ENCODE measurements around the gene MPV17L2. TPM values are rescaled to one million over a fixed set of nuclear protein-coding genes. Genes with fewer than 3 reads are reported as not detected.

MPV17L2 gene
- total RNA-seq, 1 experiment from 2014 or later = 11.2 TPM

DNA sequence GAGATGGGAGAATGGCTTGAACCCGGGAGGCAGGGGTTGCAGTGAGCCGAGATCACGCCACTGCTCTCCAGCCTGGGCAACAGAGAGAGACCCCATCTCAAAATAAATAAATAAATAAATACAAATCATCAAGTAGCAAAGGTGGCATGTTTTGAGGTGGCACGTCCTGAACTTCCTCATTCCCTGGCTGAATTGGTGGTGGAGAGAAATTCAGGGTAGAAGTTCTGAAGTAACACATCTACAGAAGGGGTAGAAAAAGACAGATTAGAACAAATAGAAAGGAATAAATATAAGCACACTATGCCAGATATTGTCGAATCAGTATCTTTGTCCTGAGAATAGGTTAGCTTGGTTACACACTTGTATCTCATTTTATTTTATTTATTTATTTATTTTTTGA, 13.1 kb upstream of the MPV17L2 start:
- Histone ChIP-seq H2AFZ (no peak overlapping the region), H3K36me3 (ENCODE audit: low read depth) (no peaks in the 10 kb centered on the region), H3K4me3 (no peak overlapping the region), H3F3A (ENCODE audit: insufficient read depth, low read depth) (peaks cover 27% of the 10 kb centered on the region), H3K27ac (no peak overlapping the region), H3K9me2 (ENCODE audit: insufficient read depth) (no peaks in the 10 kb centered on the region), H3K27me3 (ENCODE audit: insufficient read depth, low read depth) (no peaks in the 10 kb centered on the region), H3K79me2 (ENCODE audit: low read depth) (no peaks in the 10 kb centered on the region), H3K4me1 (replicated peaks; ENCODE audit: insufficient read depth) (peaks cover 5% of the 10 kb centered on the region), H4K20me1 (ENCODE audit: insufficient read depth) (no peaks in the 10 kb centered on the region), H3K4me2 (no peak overlapping the region), H3K9me3 (ENCODE audit: insufficient read depth, low read depth) (no peaks in the 10 kb centered on the region)
- ChIA-PET CTCF (no interaction called here), POLR2A (ENCODE audit: unreplicated experiment) (no interaction called here)
- intact Hi-C loops (cut with micrococcal nuclease; ENCODE audit: unreplicated experiment) = no loop called here
- TF ChIP-seq, protein P1, sequence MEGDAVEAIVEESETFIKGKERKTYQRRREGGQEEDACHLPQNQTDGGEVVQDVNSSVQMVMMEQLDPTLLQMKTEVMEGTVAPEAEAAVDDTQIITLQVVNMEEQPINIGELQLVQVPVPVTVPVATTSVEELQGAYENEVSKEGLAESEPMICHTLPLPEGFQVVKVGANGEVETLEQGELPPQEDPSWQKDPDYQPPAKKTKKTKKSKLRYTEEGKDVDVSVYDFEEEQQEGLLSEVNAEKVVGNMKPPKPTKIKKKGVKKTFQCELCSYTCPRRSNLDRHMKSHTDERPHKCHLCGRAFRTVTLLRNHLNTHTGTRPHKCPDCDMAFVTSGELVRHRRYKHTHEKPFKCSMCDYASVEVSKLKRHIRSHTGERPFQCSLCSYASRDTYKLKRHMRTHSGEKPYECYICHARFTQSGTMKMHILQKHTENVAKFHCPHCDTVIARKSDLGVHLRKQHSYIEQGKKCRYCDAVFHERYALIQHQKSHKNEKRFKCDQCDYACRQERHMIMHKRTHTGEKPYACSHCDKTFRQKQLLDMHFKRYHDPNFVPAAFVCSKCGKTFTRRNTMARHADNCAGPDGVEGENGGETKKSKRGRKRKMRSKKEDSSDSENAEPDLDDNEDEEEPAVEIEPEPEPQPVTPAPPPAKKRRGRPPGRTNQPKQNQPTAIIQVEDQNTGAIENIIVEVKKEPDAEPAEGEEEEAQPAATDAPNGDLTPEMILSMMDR (conservative IDR thresholded peaks at IDR 0.05) = no peak
- no peak for TF ChIP-seq EZH2 (IDR thresholded peaks at IDR 0.05; ENCODE audit: low read depth)
- no peak for DNase-seq
- BruUV-seq (replicated peaks) = no TSS peak

DNA sequence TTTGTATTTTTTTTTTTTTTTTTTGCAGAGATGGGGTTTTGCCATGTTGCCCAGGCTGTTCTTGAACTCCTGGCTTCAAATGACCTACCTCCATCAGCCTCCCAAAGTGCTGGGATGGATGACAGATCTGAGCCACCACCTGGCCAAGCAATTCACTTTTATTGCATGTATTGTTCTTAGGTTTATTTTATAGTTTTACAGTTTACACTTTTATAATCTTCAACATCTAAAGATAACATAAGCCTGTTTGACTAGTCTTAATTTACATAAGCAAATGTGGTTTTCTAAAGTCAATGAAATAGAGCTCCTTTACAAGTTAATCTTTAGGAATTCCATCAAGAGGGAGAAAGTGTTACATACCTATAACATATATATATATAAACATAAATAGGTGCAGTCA, 9.5 kb upstream of the MPV17L2 start:
- POLR2A ChIA-PET (ENCODE audit: unreplicated experiment) = no interaction called here
- peaks cover 31% of the 10 kb centered on the region for H3F3A ChIP-seq (ENCODE audit: insufficient read depth, low read depth)
- no TSS peak for BruUV-seq (replicated peaks)
- H3K9me2 ChIP-seq (ENCODE audit: insufficient read depth) = no peaks in the 10 kb centered on the region
- H3K4me3 ChIP-seq = no peak overlapping the region
- H3K4me2 ChIP-seq = no peak overlapping the region
- H3K9me3 ChIP-seq (ENCODE audit: insufficient read depth, low read depth) = no peaks in the 10 kb centered on the region
- DNase-seq = peak in 1 of 2 experiments; percentile 50
- H3K27ac ChIP-seq = no peak overlapping the region
- H3K4me1 ChIP-seq (replicated peaks; ENCODE audit: insufficient read depth) = no peaks in the 10 kb centered on the region
- TF ChIP-seq, protein P1 (conservative IDR thresholded peaks at IDR 0.05) = no peak
- TF ChIP-seq EZH2 (IDR thresholded peaks at IDR 0.05; ENCODE audit: low read depth) = no peak
- no peaks in the 10 kb centered on the region for H4K20me1 ChIP-seq (ENCODE audit: insufficient read depth)
- no peaks in the 10 kb centered on the region for H3K27me3 ChIP-seq (ENCODE audit: insufficient read depth, low read depth)
- no peaks in the 10 kb centered on the region for H3K79me2 ChIP-seq (ENCODE audit: low read depth)
- intact Hi-C loops (cut with micrococcal nuclease; ENCODE audit: unreplicated experiment) = no loop called here
- CTCF ChIA-PET = interaction anchor here (0.5 to 0.6 kb wide), 2 partner anchors 20 to 36 kb away, joined by 3 to 5 read pairs; partner anchors contain the start of gene RAB3A
- no peaks in the 10 kb centered on the region for H3K36me3 ChIP-seq (ENCODE audit: low read depth)
- no peak overlapping the region for H2AFZ ChIP-seq

DNA sequence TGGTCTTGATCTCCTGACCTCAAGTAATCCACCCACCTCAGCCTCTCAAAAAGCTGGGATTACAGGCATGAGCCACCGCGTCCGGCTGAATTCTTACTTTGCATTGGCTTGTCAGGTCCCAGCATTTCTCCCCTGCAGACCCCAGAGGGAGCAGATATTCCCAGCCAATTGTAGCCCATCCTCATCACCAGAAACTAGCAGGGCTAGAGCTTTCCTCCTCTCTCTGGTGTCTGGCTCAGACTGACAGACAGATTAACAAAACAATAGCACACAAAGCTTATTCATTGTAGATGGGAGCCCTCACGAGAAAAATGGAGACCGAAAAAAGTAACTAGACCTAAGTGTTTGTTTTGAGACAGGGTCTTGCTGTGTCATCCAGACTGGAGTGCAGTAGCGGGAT, 7.5 kb upstream of the MPV17L2 start:
- Histone ChIP-seq H3K4me2 (no peak overlapping the region), H4K20me1 (ENCODE audit: insufficient read depth) (no peaks in the 10 kb centered on the region), H3K4me1 (replicated peaks; ENCODE audit: insufficient read depth) (no peaks in the 10 kb centered on the region), H3K36me3 (ENCODE audit: low read depth) (no peaks in the 10 kb centered on the region), H3K9me2 (ENCODE audit: insufficient read depth) (no peaks in the 10 kb centered on the region), H3K27ac (no peak overlapping the region), H3K79me2 (ENCODE audit: low read depth) (no peaks in the 10 kb centered on the region), H3K27me3 (ENCODE audit: insufficient read depth, low read depth) (no peaks in the 10 kb centered on the region), H3K9me3 (ENCODE audit: insufficient read depth, low read depth) (no peaks in the 10 kb centered on the region), H3F3A (ENCODE audit: insufficient read depth, low read depth) (peaks cover 38% of the 10 kb centered on the region), H3K4me3 (no peak overlapping the region), H2AFZ (no peak overlapping the region; the same call in 1 of the 2 replicates)
- intact Hi-C loops (cut with micrococcal nuclease; ENCODE audit: unreplicated experiment) = no loop called here
- ChIA-PET CTCF (no interaction called here), POLR2A (ENCODE audit: unreplicated experiment) (no interaction called here)
- BruUV-seq (replicated peaks) = no TSS peak
- no peak for DNase-seq
- TF ChIP-seq, protein P1 (conservative IDR thresholded peaks at IDR 0.05) = no peak
- TF ChIP-seq EZH2 (IDR thresholded peaks at IDR 0.05; ENCODE audit: low read depth) = no peak

All from PC-9 (cell line).